Stomach (tissue), 4 donors: ENCODE data around the gene COL4A2.
A peak's percentile ranks its signal among the peaks of the same experiment; 100 is the strongest.

Source experiments
- EP300 ChIP-seq: sonication (generic); formaldehyde crosslinking; IDR thresholded peaks from one replicate; pipeline ENCODE4 v1.6.1; 2017; ENCODE audit warnings: antibody characterized with exemption
- POLR2A ChIP-seq, 4 donors: fragments of 450-650 bp; IDR thresholded peaks; one replicate each; pipeline ENCODE4 v1.6.1; 2016; ENCODE audit warnings: antibody characterized with exemption in 4 of 4, control low read depth in 2 of 4, mild to moderate bottlenecking in 1 of 4, moderate library complexity in 1 of 4
- POLR2AphosphoS5 ChIP-seq, 3 donors: sonication (generic); formaldehyde crosslinking; IDR thresholded peaks; one replicate each; pipeline ENCODE4 v1.6.1; 2016; ENCODE audit warnings: antibody characterized with exemption in 3 of 3
- TF ChIP-seq, protein P1 (sequence below), 7 experiments: fragments of 450-650 bp in 4 of 7; fragments of 200-600 bp in 3 of 7; sonication (generic) in 3 of 7; IDR thresholded peaks; one replicate each; pipeline ENCODE4 v1.5.1; 2016 to 2019; ENCODE audit warnings: antibody characterized with exemption in 7 of 7, control low read depth in 2 of 7, mild to moderate bottlenecking in 1 of 7

DNA sequence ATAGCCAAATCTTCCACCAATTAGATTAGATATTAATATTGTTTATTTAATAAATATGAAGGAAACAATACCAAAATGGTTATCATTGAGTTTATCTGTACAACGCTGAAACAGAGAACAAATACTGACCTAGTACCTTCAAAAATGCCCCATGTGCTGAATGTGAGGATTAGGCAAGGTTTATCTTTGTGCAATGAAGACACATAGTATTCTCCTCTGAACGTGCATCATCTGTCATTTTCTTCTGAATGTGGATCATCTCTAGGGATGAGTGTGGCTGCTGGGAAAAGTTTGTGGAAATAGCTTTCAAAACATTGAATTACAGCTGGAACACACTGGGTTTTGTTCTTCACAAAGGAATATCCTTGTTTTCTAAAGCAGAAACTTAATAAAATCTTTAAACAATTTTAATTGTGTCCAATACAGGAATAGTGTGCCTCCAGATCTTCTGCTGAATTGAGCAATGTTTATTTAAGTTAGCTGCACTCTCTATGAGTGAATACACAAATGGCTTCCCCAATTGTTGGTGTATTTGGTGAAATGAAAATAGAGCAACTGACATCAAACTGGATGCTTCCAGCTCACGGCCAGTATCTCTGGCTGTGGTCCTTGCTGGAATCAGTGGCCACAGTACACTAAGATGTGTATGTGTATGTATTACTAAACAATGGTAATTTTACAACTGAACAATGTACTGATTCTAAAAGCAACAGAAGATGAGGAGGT is 6.8 kb upstream of the COL4A2 start:
- TF ChIP-seq, protein P1, sequence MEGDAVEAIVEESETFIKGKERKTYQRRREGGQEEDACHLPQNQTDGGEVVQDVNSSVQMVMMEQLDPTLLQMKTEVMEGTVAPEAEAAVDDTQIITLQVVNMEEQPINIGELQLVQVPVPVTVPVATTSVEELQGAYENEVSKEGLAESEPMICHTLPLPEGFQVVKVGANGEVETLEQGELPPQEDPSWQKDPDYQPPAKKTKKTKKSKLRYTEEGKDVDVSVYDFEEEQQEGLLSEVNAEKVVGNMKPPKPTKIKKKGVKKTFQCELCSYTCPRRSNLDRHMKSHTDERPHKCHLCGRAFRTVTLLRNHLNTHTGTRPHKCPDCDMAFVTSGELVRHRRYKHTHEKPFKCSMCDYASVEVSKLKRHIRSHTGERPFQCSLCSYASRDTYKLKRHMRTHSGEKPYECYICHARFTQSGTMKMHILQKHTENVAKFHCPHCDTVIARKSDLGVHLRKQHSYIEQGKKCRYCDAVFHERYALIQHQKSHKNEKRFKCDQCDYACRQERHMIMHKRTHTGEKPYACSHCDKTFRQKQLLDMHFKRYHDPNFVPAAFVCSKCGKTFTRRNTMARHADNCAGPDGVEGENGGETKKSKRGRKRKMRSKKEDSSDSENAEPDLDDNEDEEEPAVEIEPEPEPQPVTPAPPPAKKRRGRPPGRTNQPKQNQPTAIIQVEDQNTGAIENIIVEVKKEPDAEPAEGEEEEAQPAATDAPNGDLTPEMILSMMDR (IDR thresholded peaks at IDR 0.05): no peak
- TF ChIP-seq POLR2AphosphoS5 (IDR thresholded peaks at IDR 0.05): peak in 1 of 3 donors; percentile 22
- no peak for TF ChIP-seq POLR2A (IDR thresholded peaks at IDR 0.05)
- TF ChIP-seq EP300: no peak
